GM21786 (cell line): ENCODE measurements around the gene DDO.

Source experiments
- ATAC-seq: cut with Tn5 transposase; IDR thresholded peaks from one replicate; pipeline ENCODE4 v1.9.1; 2021; ENCODE audit not compliant: unreplicated experiment

The DDO gene

GRCh38 chr6:110348961-110349690, 66.2 kb downstream of the DDO start:
- no peak for ATAC-seq

- ATAC-seq: no peak
Observed at GRCh38 chr6:110345025-110345424, 70.3 kb downstream of the DDO start.

- ATAC-seq: no peak
Observed at GRCh38 chr6:110342759-110343158, 72.6 kb downstream of the DDO start.
